Ishikawa (cell line): ENCODE results near the gene HDAC6.

Experiments used
- CREB1 ChIP-seq: IDR thresholded peaks from 2 replicates; pipeline ENCODE4 v1.6.1; 2012; ENCODE audit warnings: low read depth
- EP300 ChIP-seq: IDR thresholded peaks from 2 replicates; pipeline ENCODE4 v1.6.1; 2012; ENCODE audit warnings: borderline replicate concordance
- FOXM1 ChIP-seq: IDR thresholded peaks from 2 replicates; pipeline ENCODE4 v1.6.1; 2012; ENCODE audit warnings: low read depth, borderline replicate concordance
- MAX ChIP-seq: IDR thresholded peaks from 2 replicates; pipeline ENCODE4 v1.6.1; 2012
- RAD21 ChIP-seq: IDR thresholded peaks from 2 replicates; pipeline ENCODE4 v1.6.1; 2012; ENCODE audit warnings: low read depth
- REST ChIP-seq: IDR thresholded peaks from 2 replicates; pipeline ENCODE4 v1.6.1; 2012; ENCODE audit warnings: low read depth, mild to moderate bottlenecking
- TAF1 ChIP-seq: IDR thresholded peaks from 2 replicates; pipeline ENCODE4 v1.6.1; 2012; ENCODE audit warnings: low read depth, mild to moderate bottlenecking
- TEAD4 ChIP-seq: IDR thresholded peaks from 2 replicates; pipeline ENCODE4 v1.6.1; 2012

GRCh38 chrX:48829016-48829735, 27.3 kb downstream of the HDAC6 start:
- TF ChIP-seq RAD21 (no peak), TAF1 (no peak), MAX (no peak), EP300 (no peak), CREB1 (no peak), FOXM1 (no peak), TEAD4 (no peak), REST (no peak)
